ENCODE results near the gene CDKN2C. TPM values are rescaled to one million over a fixed set of nuclear protein-coding genes. Genes with fewer than 3 reads are reported as not detected.
"Not testable (repeated sequence)": the region's sequence is repeated elsewhere in the genome, so short reads cannot be mapped to it uniquely, and the experiment has no call there.

CDKN2C gene
- total RNA-seq, 4 donors from 2014 or later: 6.9 to 16.5 (median 12.5) TPM

GRCh38 chr1:50929376-50929958 lies 40.6 kb upstream of the CDKN2C start:
- DNase-seq: no peak
- 34 to 46% methylated on average over 2 of the region's 2 CpGs for WGBS, 2 donors
- H3K4me3 ChIP-seq: no peak overlapping the region
- intact Hi-C loops (cut with DNase I): loop anchor here (10.0 kb wide), 1 partner anchor 255 kb away; no protein-coding TSS in a partner anchor
- H3K9me3 ChIP-seq: peaks cover 0 to 4% (median 0%) of the 10 kb centered on the region in 3 donors
- no peak overlapping the region for H3K27ac ChIP-seq
- peaks cover 0 to 4% (median 0%) of the 10 kb centered on the region in 3 donors for H3K4me1 ChIP-seq
- H3K36me3 ChIP-seq: peaks cover 0 to 19% (median 0%) of the 10 kb centered on the region in 3 donors
- no peaks in the 10 kb centered on the region for H3K27me3 ChIP-seq
- TF ChIP-seq CTCF (IDR thresholded peaks at IDR 0.05): peak in 5 of 6 experiments; percentile 38 to 65 (median 55)
- TF ChIP-seq POLR2A (IDR thresholded peaks at IDR 0.05): no peak

GRCh38 chr1:50930193-50930592 lies 39.9 kb upstream of the CDKN2C start:
- no peak for DNase-seq
- H3K27ac ChIP-seq: no peak overlapping the region
- H3K4me3 ChIP-seq: no peak overlapping the region
- H3K27me3 ChIP-seq: no peaks in the 10 kb centered on the region
- H3K4me1 ChIP-seq: peaks cover 0 to 4% (median 0%) of the 10 kb centered on the region in 3 donors
- H3K36me3 ChIP-seq: peaks cover 0 to 17% (median 0%) of the 10 kb centered on the region in 3 donors
- H3K9me3 ChIP-seq: no peaks in the 10 kb centered on the region
- intact Hi-C loops (cut with DNase I): no loop called here
- TF ChIP-seq CTCF (IDR thresholded peaks at IDR 0.05) (no peak), POLR2A (IDR thresholded peaks at IDR 0.05) (no peak)

GRCh38 chr1:50930965-50931737 lies 38.9 kb upstream of the CDKN2C start:
- no peak for DNase-seq
- intact Hi-C loops (cut with DNase I): no loop called here
- TF ChIP-seq POLR2A (IDR thresholded peaks at IDR 0.05): no peak
- TF ChIP-seq CTCF (IDR thresholded peaks at IDR 0.05): no peak
- Histone ChIP-seq H3K9me3 (no peaks in the 10 kb centered on the region), H3K4me1 (peaks cover 0 to 4% (median 0%) of the 10 kb centered on the region in 3 donors), H3K27me3 (no peaks in the 10 kb centered on the region), H3K4me3 (no peak overlapping the region), H3K27ac (no peak overlapping the region), H3K36me3 (peaks cover 0 to 17% (median 0%) of the 10 kb centered on the region in 3 donors)
- 57 to 68% methylated on average over 6 of the region's 6 CpGs for WGBS, 2 donors

GRCh38 chr1:50932043-50932442 lies 38.0 kb upstream of the CDKN2C start:
- DNase-seq; H3K27ac ChIP-seq; intact Hi-C loops (cut with DNase I); H3K4me1 ChIP-seq; H3K4me3 ChIP-seq; H3K9me3 ChIP-seq; H3K27me3 ChIP-seq: not testable (repeated sequence)
- whole genome bisulfite sequencing, 2 donors: 94 to 96% methylated on average over 4 of the region's 4 CpGs
- H3K36me3 ChIP-seq: peaks cover 0 to 17% (median 0%) of the 10 kb centered on the region in 3 donors

GRCh38 chr1:50933770-50934169 lies 36.3 kb upstream of the CDKN2C start:
- H3K27me3 ChIP-seq; H3K27ac ChIP-seq; intact Hi-C loops (cut with DNase I); H3K36me3 ChIP-seq; H3K9me3 ChIP-seq; DNase-seq; H3K4me1 ChIP-seq; H3K4me3 ChIP-seq: not testable (repeated sequence)
- WGBS, 2 donors: 81 to 85% methylated on average over 3 of the region's 3 CpGs

- no peak for DNase-seq
- Histone ChIP-seq H3K4me1 (peaks cover 0 to under 1% (median 0%) of the 10 kb centered on the region in 3 donors), H3K36me3 (peaks cover 0 to 7% (median 0%) of the 10 kb centered on the region in 3 donors), H3K27me3 (no peaks in the 10 kb centered on the region), H3K27ac (no peak overlapping the region), H3K4me3 (no peak overlapping the region), H3K9me3 (no peaks in the 10 kb centered on the region)
- intact Hi-C loops (cut with DNase I): no loop called here
- no peak for TF ChIP-seq POLR2A (IDR thresholded peaks at IDR 0.05)
- TF ChIP-seq CTCF (IDR thresholded peaks at IDR 0.05): no peak
Measured at GRCh38 chr1:50934838-50935237, 35.2 kb upstream of the CDKN2C start.

- intact Hi-C loops (cut with DNase I); H3K27me3 ChIP-seq; H3K9me3 ChIP-seq; H3K4me1 ChIP-seq; H3K36me3 ChIP-seq; H3K4me3 ChIP-seq; H3K27ac ChIP-seq; DNase-seq: not testable (repeated sequence)
- WGBS, 2 donors: 80 to 92% methylated on average over 2 of the region's 2 CpGs
Measured at GRCh38 chr1:50935276-50935675, 34.8 kb upstream of the CDKN2C start.
